Stomach (tissue), 9 donors: ENCODE measurements around the gene GAST. TPM values are rescaled to one million over a fixed set of nuclear protein-coding genes. Genes with fewer than 3 reads are reported as not detected.
"Not testable (repeated sequence)": the region's sequence is repeated elsewhere in the genome, so short reads cannot be mapped to it uniquely, and the experiment has no call there.

ENCODE experiments used
- DNase-seq, 2 donors: peaks; one replicate each; pipeline versions ENCODE4 v3.0.0 to v3.0.0-alpha.2; 2013 to 2019
- H3K27ac ChIP-seq, 5 donors: fragments of 200-600 bp in 4 of 5; sonication (generic) in 4 of 5; one replicate each; pipeline ENCODE4 v1.5.1; 2013 to 2019; ENCODE audit warnings: mild to moderate bottlenecking in 1 of 5, moderate library complexity in 1 of 5
- H3K27me3 ChIP-seq, 3 donors: fragments of 200-600 bp; sonication (generic); one replicate each; pipeline ENCODE4 v1.5.1; 2017 to 2019; ENCODE audit warnings: mixed run types in 1 of 3
- H3K36me3 ChIP-seq, 4 donors: fragments of 200-600 bp; sonication (generic); 1 replicate in 3 of 4; 2 replicates in 1 of 4; pipeline ENCODE4 v1.5.1; 2016 to 2019
- H3K4me1 ChIP-seq, 4 donors: fragments of 200-600 bp; sonication (generic); one replicate each; pipeline ENCODE4 v1.5.1; 2016 to 2019
- H3K4me3 ChIP-seq, 4 donors: fragments of 200-600 bp; sonication (generic) in 3 of 4; one replicate each; pipeline ENCODE4 v1.5.1; 2016 to 2019; ENCODE audit warnings: mild to moderate bottlenecking in 1 of 4
- H3K9me3 ChIP-seq, 4 donors: fragments of 200-600 bp; sonication (generic); one replicate each; pipeline ENCODE4 v1.5.1; 2016 to 2019
- CTCF ChIP-seq, 7 experiments: fragments of 450-650 bp in 4 of 7; fragments of 200-600 bp in 3 of 7; sonication (generic) in 3 of 7; IDR thresholded peaks; one replicate each; pipeline ENCODE4 v1.5.1; 2016 to 2019; ENCODE audit warnings: antibody characterized with exemption in 7 of 7, control low read depth in 2 of 7, mild to moderate bottlenecking in 1 of 7
- EP300 ChIP-seq: sonication (generic); formaldehyde crosslinking; IDR thresholded peaks from one replicate; pipeline ENCODE4 v1.6.1; 2017; ENCODE audit warnings: antibody characterized with exemption
- POLR2A ChIP-seq, 4 donors: fragments of 450-650 bp; IDR thresholded peaks; one replicate each; pipeline ENCODE4 v1.6.1; 2016; ENCODE audit warnings: antibody characterized with exemption in 4 of 4, control low read depth in 2 of 4, mild to moderate bottlenecking in 1 of 4, moderate library complexity in 1 of 4
- POLR2AphosphoS5 ChIP-seq, 3 donors: sonication (generic); formaldehyde crosslinking; IDR thresholded peaks; one replicate each; pipeline ENCODE4 v1.6.1; 2016; ENCODE audit warnings: antibody characterized with exemption in 3 of 3
- WGBS, 5 donors: extraction: QIAGEN DNeasy Blood & Tissue Kit in 3 of 5; methylation state at CpG; one replicate each; pipeline versions ENCODE4 v1.1.5 to v1.1.7; 2013 to 2018; 5-methylcytosine and 5-hydroxymethylcytosine counted together
- intact Hi-C: fragments of 100-400 bp; cut with DNase I; formaldehyde crosslinking; loops from one replicate; pipeline ENCODE4 v1.15.1; 2023; ENCODE audit warnings: low total_unique reads
- polyA plus RNA-seq, 3 donors: library from polyadenylated mRNA; stranded (reverse); fragments of 200-250 nt; gene quantifications; one replicate each; pipeline ENCODE4 v1.2.3, GENCODE V29; 2013
- total RNA-seq, 5 donors: library from RNA; depleted of rRNA; stranded (reverse); fragments of >200 nt; gene quantifications; one replicate each; pipeline versions ENCODE4 v1.1.0 to v1.2.3, GENCODE V29; 2014 to 2016
- donor health status: healthy with polysubstance abuse.
- donor health status: Bipolar disorder and iron deficiency.
- donor health status: healthy.

Gene GAST
- total and polyA plus RNA-seq, 8 donors, result 1.3 to 32.7 TPM; not detected in 6

DNA sequence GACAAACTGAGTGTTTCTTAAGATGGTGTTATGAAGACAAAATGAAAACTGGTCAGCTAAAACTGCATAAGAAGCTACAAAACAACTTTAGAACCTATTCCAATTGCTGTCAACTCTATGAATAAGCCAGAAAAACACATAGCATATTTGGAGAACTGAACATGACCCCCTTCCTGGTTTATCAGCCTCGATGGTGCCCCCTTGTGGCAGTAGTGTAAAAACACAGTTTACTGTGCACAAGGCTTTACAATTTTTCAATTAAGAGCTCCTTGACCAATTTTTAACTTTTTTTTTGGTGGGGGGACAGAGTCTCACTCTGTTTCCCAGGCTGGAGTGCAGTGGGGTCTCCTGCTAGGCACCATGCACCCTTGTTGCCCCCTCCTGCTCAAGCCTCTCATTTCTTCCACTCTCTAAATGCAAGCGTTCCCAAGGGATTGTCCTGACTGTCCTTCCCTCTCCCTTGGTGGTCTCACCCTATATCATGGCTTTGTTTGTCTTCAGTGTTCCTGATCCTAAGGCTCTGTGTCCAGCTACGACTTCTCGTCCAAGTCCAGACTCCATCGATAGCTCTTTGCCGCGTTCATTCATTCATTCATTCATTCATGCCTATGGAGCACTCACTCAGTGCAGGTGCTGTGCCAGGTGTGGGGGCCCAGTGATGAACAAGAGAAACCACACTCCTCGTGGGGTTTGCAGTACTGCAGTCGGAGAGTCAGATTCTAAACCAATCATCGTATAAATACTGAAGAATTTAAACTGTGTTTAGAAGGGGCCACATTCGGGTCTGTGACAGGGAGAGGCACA, 16.0 kb upstream of the GAST start:
- H3K4me3 ChIP-seq, result no peak overlapping the region
- peak; percentile 48 to 91 for DNase-seq
- no peaks in the 10 kb centered on the region for H3K9me3 ChIP-seq
- H3K27ac ChIP-seq, result peak overlapping the region in 3 of 5 donors; percentile 46 to 69 (median 47)
- intact Hi-C loops, result no loop called here
- 45 to 50% (median 48%) methylated on average over 11 of the region's 11 CpGs for WGBS, 5 donors
- TF ChIP-seq EP300, result no peak
- TF ChIP-seq CTCF (IDR thresholded peaks at IDR 0.05), result peak in 5 of 7 experiments; percentile 28 to 85 (median 68)
- TF ChIP-seq POLR2AphosphoS5 (IDR thresholded peaks at IDR 0.05), result peak in 1 of 3 donors; percentile 68
- no peak for TF ChIP-seq POLR2A (IDR thresholded peaks at IDR 0.05)
- H3K27me3 ChIP-seq, result no peaks in the 10 kb centered on the region
- peaks cover 40 to 45% (median 43%) of the 10 kb centered on the region in 4 donors for H3K36me3 ChIP-seq
- H3K4me1 ChIP-seq, result peaks cover 12 to 41% (median 34%) of the 10 kb centered on the region in 4 donors

DNA sequence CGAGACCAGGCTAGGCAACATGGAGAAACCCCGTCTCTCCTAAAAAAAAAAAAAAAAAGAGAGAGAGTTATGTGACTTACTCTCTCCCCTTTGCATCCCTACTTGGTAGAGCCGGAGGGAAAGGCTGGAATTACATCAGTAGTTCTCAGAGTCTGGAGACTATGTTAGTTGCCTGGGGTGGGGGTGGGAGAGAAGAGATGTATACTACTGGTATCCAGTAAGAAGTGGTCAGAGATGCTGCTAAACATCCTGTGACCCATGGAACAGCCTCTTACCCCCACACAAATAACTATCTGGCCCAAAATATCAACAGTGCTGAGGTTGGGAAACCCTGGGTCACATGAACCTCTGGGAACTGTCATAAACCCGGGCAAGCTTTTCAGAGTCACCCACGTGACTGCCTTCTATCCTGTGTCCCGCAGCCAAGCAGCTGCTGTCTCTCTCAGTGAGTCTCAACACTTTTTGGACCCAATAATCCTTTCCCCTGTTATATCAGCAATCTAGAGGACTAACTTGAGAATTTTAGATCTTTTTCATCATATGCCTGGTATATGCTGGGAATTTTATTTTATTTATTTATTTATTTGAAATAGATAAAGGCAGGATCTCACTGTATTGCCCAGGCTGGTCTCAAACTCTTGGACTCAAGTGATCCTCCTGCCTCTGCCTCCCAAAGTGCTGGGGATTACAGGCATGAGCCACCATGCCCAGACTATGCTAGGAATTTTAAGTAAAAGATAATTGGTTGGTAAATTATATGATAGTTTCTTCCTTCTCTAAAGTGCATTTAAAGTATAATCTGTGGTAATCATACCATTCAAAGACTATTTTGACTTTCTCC, 14.8 kb upstream of the GAST start:
- peak in 2 of 3 donors; percentile 20 to 27 for TF ChIP-seq POLR2AphosphoS5 (IDR thresholded peaks at IDR 0.05)
- no peak for TF ChIP-seq POLR2A (IDR thresholded peaks at IDR 0.05)
- peak overlapping the region in 3 of 5 donors; percentile 46 to 69 (median 56) for H3K27ac ChIP-seq
- no peaks in the 10 kb centered on the region for H3K9me3 ChIP-seq
- no peaks in the 10 kb centered on the region for H3K27me3 ChIP-seq
- no peak overlapping the region for H3K4me3 ChIP-seq
- peak; percentile 39 to 75 for DNase-seq
- peaks cover 4 to 29% (median 24%) of the 10 kb centered on the region in 4 donors for H3K4me1 ChIP-seq
- intact Hi-C loops, result no loop called here
- 38 to 55% (median 49%) methylated on average over 6 of the region's 6 CpGs for WGBS, 5 donors
- H3K36me3 ChIP-seq, result peaks cover 28 to 33% (median 31%) of the 10 kb centered on the region in 4 donors

- H3K27me3 ChIP-seq, H3K9me3 ChIP-seq, H3K36me3 ChIP-seq, H3K27ac ChIP-seq, DNase-seq, intact Hi-C loops, H3K4me3 ChIP-seq: not testable (repeated sequence)
- 72 to 94% (median 87%) methylated on average over 3 of the region's 3 CpGs for WGBS, 5 donors
- peaks cover 4 to 19% (median 16%) of the 10 kb centered on the region in 4 donors for H3K4me1 ChIP-seq
Observed at GRCh38 chr17:41700843-41701242, 11.3 kb upstream of the GAST start.

- peaks cover 0 to under 1% (median under 1%) of the 10 kb centered on the region in 4 donors for H3K4me1 ChIP-seq
- intact Hi-C loops, result no loop called here
- no peaks in the 10 kb centered on the region for H3K9me3 ChIP-seq
- no peak overlapping the region for H3K27ac ChIP-seq
- no peaks in the 10 kb centered on the region for H3K27me3 ChIP-seq
- TF ChIP-seq CTCF (IDR thresholded peaks at IDR 0.05) (no peak), POLR2AphosphoS5 (IDR thresholded peaks at IDR 0.05) (no peak), EP300 (no peak), POLR2A (IDR thresholded peaks at IDR 0.05) (no peak)
- WGBS, 5 donors, result 78 to 89% (median 85%) methylated on average over 8 of the region's 8 CpGs
- H3K4me3 ChIP-seq, result no peak overlapping the region
- no peaks in the 10 kb centered on the region for H3K36me3 ChIP-seq
- DNase-seq, result no peak
Observed at GRCh38 chr17:41702712-41703111, 9.4 kb upstream of the GAST start.

- Histone ChIP-seq H3K9me3 (no peaks in the 10 kb centered on the region), H3K36me3 (no peaks in the 10 kb centered on the region), H3K27ac (no peak overlapping the region), H3K27me3 (no peaks in the 10 kb centered on the region), H3K4me1 (no peaks in the 10 kb centered on the region), H3K4me3 (no peak overlapping the region)
- TF ChIP-seq EP300 (no peak), POLR2A (IDR thresholded peaks at IDR 0.05) (no peak), CTCF (IDR thresholded peaks at IDR 0.05) (no peak), POLR2AphosphoS5 (IDR thresholded peaks at IDR 0.05) (no peak)
- intact Hi-C loops, result no loop called here
- DNase-seq, result peak in 1 of 2 donors; percentile 50
- WGBS, 5 donors, result 57 to 67% (median 67%) methylated on average over 13 of the region's 13 CpGs
Observed at GRCh38 chr17:41705271-41705991, 6.7 kb upstream of the GAST start.
